Subcutaneous abdominal adipose tissue (tissue), 5 donors: Measurements from ENCODE around the gene PRUNE2.

ENCODE experiments used
- H3K27ac ChIP-seq: one replicate; pipeline ENCODE4 v1.7.0; 2013; ENCODE audit warnings: low read depth, mild to moderate bottlenecking, inconsistent platforms, low read length, moderate library complexity
- H3K27me3 ChIP-seq, 5 donors: one replicate each; pipeline ENCODE4 v1.7.0; 2013; ENCODE audit warnings: low read length in 5 of 5, inconsistent platforms in 1 of 5; ENCODE audit not compliant: control insufficient read depth in 5 of 5, insufficient read depth in 4 of 5
- H3K36me3 ChIP-seq, 5 donors: one replicate each; pipeline ENCODE4 v1.7.0; 2013; ENCODE audit warnings: low read length in 5 of 5; ENCODE audit not compliant: control insufficient read depth in 5 of 5, insufficient read depth in 5 of 5
- H3K4me1 ChIP-seq, 5 donors: one replicate each; pipeline ENCODE4 v1.7.0; 2013; ENCODE audit warnings: low read length in 5 of 5, mild to moderate bottlenecking in 3 of 5, moderate library complexity in 1 of 5; ENCODE audit not compliant: control insufficient read depth in 5 of 5, insufficient read depth in 5 of 5
- H3K4me3 ChIP-seq, 5 donors: one replicate each; pipeline ENCODE4 v1.7.0; 2013; ENCODE audit warnings: low read length in 5 of 5, low read depth in 1 of 5
- H3K9ac ChIP-seq, 5 donors: one replicate each; pipeline ENCODE4 v1.7.0; 2013; ENCODE audit warnings: low read length in 5 of 5, mild to moderate bottlenecking in 4 of 5, moderate library complexity in 3 of 5
- H3K9me3 ChIP-seq, 5 donors: one replicate each; pipeline ENCODE4 v1.7.0; 2013; ENCODE audit warnings: low read length in 5 of 5; ENCODE audit not compliant: control insufficient read depth in 5 of 5
- donor health status: healthy.
- donor health status: healthy.
- donor health status: healthy.
- donor health status: healthy.
- donor health status: healthy.

Gene PRUNE2

DNA sequence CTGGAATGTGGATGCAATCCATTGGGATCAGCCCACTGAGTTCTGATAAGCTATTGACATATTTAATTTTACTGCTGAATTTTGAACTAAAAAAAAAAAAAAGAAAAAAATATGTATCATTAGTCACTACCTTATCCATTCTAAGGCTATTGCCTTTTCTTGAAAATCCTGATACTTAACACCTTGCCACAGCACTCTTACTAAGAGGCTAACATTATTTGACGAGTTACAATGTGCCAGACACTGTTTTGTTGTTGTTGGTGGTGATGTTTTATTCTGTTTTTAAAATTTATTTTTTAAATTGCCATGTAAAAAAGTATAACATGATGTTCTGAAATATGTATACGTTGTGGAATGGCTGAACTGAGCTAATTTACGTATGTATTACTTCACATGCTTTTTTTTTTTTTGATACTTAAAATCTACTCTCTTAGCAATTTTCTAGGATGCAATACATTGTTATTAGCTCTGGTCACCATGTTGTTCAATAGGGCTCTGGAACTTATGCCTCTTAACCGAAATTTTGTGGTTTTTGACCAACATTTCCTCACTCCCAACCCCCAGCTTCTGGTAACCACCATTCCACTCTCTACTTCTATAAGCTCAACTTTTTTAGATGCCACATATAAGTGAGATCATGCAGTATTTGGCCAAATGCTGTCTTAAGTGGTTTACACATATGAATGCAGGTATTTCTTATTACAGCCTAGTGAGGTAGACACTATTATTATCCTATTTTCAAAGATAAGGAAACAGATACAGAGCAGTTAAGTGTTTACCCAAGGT lies 276.5 kb downstream of the PRUNE2 start:
- peaks cover 0 to 3% (median 0%) of the 10 kb centered on the region in 5 donors for H3K4me1 ChIP-seq
- H3K4me3 ChIP-seq, result no peak overlapping the region
- H3K9ac ChIP-seq, result no peak overlapping the region
- no peak overlapping the region for H3K27ac ChIP-seq
- H3K9me3 ChIP-seq, result no peaks in the 10 kb centered on the region
- no peaks in the 10 kb centered on the region for H3K27me3 ChIP-seq
- no peaks in the 10 kb centered on the region for H3K36me3 ChIP-seq

- Histone ChIP-seq H3K4me1 (peaks cover 0 to 9% (median 0%) of the 10 kb centered on the region in 5 donors), H3K27me3 (no peaks in the 10 kb centered on the region), H3K9ac (no peak overlapping the region), H3K27ac (no peak overlapping the region), H3K36me3 (no peaks in the 10 kb centered on the region), H3K4me3 (no peak overlapping the region), H3K9me3 (no peaks in the 10 kb centered on the region)
Observed at GRCh38 chr9:76628155-76628554, 277.8 kb downstream of the PRUNE2 start.

DNA sequence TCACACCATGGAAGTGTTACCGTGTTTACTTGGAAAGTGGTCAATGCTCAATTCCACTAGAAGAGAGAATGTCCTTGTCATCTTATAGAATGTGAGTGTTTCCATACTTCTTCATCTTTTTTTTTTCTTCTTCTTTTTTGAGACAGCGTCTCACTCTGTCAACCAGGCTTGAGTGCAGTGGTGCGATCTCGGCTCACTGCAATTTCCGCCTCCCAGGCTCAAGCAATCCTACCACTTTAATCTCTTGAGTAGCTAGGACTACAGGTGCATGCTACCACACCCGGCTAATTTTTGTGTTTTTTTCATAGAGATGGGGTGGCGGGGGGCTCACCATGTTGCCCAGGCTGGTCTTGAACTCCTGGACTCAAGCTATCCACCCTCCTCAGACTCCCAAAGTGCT lies 278.9 kb downstream of the PRUNE2 start:
- no peaks in the 10 kb centered on the region for H3K9me3 ChIP-seq
- H3K27me3 ChIP-seq, result no peaks in the 10 kb centered on the region
- no peak overlapping the region for H3K9ac ChIP-seq
- no peak overlapping the region for H3K4me3 ChIP-seq
- no peak overlapping the region for H3K27ac ChIP-seq
- H3K4me1 ChIP-seq, result peaks cover 0 to 9% (median 0%) of the 10 kb centered on the region in 5 donors
- H3K36me3 ChIP-seq, result no peaks in the 10 kb centered on the region

- Histone ChIP-seq H3K27me3 (no peaks in the 10 kb centered on the region), H3K4me3 (no peak overlapping the region), H3K27ac (no peak overlapping the region), H3K4me1 (peaks cover 0 to 10% (median 0%) of the 10 kb centered on the region in 5 donors), H3K9me3 (no peaks in the 10 kb centered on the region), H3K9ac (no peak overlapping the region), H3K36me3 (no peaks in the 10 kb centered on the region)
Observed at GRCh38 chr9:76626141-76626540, 279.8 kb downstream of the PRUNE2 start.

DNA sequence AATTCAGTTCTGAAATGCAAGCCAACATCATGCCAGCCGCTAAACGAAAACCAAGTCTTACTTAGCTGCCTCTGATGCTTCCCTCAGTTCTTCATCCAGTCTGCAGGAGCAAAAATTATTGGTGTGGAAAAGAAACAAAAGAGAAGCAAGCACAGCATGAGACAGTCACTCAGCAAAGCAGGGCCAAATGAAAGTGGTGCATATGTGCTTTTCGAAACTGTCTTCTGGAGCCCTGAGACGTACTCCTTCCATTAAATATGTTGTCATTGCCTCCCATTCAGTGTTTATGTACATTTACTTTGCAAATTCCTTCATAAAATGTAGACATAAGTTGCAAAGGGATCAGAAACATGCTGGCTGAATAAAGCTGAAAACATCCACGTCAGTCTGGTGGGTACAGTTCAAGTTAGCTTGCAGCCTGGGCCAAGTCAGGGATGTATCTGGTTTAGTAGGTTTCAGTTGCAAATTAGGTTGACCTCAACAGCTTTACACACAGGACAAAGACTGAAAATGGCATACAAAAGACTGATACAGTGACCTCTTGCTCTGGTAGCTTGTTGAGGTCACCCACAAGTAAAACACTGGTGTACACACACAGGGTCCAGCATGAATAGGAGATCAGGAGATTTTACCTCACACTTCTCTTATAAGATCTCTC lies 281.4 kb downstream of the PRUNE2 start:
- Histone ChIP-seq H3K36me3 (no peaks in the 10 kb centered on the region), H3K9ac (no peak overlapping the region), H3K4me1 (peaks cover 0 to 27% (median 14%) of the 10 kb centered on the region in 5 donors), H3K27me3 (no peaks in the 10 kb centered on the region), H3K27ac (no peak overlapping the region), H3K9me3 (no peaks in the 10 kb centered on the region), H3K4me3 (no peak overlapping the region)

DNA sequence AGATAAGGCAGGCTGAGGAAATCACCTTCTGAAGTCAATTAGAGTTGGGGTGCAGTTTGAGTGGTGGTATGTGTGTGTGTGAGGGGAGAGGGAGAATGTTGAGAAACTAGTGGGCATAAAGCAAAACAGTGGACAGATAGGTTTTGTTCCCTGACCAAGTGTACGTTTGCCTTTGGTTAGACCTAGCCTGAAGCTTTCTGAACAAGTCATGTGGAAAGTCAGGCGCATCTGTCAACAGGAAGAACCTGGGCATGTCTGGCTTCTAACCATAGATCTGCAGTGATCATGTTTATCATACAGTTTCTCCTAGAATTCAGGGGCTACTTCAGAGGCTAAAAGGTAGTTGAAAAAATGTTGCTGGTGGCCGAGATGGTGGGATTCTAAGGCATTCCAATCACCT lies 284.9 kb downstream of the PRUNE2 start:
- H3K9ac ChIP-seq, result no peak overlapping the region
- H3K4me1 ChIP-seq, result peaks cover 0 to 45% (median 24%) of the 10 kb centered on the region in 5 donors
- H3K27ac ChIP-seq, result no peak overlapping the region
- H3K36me3 ChIP-seq, result no peaks in the 10 kb centered on the region
- H3K27me3 ChIP-seq, result no peaks in the 10 kb centered on the region
- H3K9me3 ChIP-seq, result no peaks in the 10 kb centered on the region
- no peak overlapping the region for H3K4me3 ChIP-seq

DNA sequence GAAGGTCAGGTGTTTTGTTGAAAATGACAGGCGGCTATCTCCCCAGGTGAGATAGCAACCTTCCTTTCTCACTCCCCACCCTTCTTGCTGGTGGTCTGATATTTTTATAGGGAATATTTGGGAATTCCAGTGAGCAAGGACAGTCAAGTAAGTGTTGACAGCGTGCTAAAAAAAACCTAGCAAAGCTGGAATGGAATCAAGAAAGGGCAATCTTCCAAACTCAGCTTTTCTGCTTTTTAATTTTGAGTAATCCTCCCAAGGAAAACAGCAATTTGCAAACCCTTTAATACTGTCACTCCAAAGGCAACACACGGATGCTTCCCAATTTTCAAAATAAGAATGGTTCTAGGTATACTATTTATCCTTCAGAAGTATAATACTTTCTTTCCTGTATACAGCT lies 285.3 kb downstream of the PRUNE2 start:
- H3K27ac ChIP-seq, result no peak overlapping the region

GRCh38 chr9:76619640-76620039 lies 286.3 kb downstream of the PRUNE2 start:
- Histone ChIP-seq H3K9me3 (no peaks in the 10 kb centered on the region), H3K4me1 (peaks cover 0 to 42% (median 24%) of the 10 kb centered on the region in 5 donors), H3K27me3 (no peaks in the 10 kb centered on the region), H3K9ac (peak overlapping the region in 1 of 5 donors; percentile 39), H3K4me3 (no peak overlapping the region), H3K27ac (peak overlapping the region; percentile 12), H3K36me3 (no peaks in the 10 kb centered on the region)

More for the DNA sequence above, 285.3 kb downstream of the PRUNE2 start:
- Histone ChIP-seq H3K4me1 (peaks cover 0 to 42% (median 24%) of the 10 kb centered on the region in 5 donors), H3K36me3 (no peaks in the 10 kb centered on the region), H3K9me3 (no peaks in the 10 kb centered on the region), H3K27me3 (no peaks in the 10 kb centered on the region), H3K4me3 (no peak overlapping the region), H3K9ac (no peak overlapping the region)

DNA sequence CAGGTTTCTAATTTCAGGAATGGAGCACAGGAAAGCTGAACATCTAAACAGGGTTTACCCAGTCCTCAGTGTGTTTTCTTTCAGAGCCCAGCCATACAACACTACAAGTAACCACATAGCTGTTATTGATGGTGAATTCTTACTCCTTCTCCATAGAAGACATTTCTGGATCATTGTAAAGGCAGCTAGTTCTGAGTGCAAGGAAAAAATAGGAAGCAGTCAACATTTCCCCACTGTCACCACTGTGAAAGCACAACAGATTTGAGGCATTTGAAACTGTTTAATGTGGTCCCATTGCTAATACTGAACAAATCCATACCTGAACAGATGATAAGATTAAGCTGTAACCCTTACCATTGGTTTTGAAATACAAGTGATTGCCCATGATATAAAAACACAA lies 286.7 kb downstream of the PRUNE2 start:
- Histone ChIP-seq H3K36me3 (no peaks in the 10 kb centered on the region), H3K4me1 (peaks cover 0 to 41% (median 24%) of the 10 kb centered on the region in 5 donors), H3K9ac (peak overlapping the region in 1 of 5 donors; percentile 39), H3K4me3 (no peak overlapping the region), H3K9me3 (no peaks in the 10 kb centered on the region), H3K27me3 (no peaks in the 10 kb centered on the region), H3K27ac (peak overlapping the region; percentile 12)

DNA sequence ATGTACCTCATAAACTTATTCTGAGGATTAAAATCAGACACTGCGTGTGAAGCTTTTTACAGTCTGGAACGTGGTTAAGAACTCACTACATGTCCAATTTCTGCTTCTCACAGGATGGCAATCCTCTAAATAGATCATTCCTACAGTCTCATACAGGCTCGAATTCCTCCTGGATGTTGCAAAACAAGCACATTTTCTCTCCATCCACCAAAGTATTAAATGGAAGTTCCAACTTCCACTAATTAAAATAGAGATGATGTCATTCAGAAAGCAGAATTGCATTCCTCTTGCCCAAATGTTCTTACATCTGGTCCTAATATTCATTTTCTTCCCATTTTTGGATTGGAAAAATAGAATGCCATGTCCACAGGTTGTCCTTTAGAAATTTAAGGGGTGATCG lies 287.2 kb downstream of the PRUNE2 start:
- Histone ChIP-seq H3K27ac (no peak overlapping the region), H3K9ac (no peak overlapping the region), H3K27me3 (no peaks in the 10 kb centered on the region), H3K4me1 (peaks cover 0 to 37% (median 24%) of the 10 kb centered on the region in 5 donors), H3K9me3 (no peaks in the 10 kb centered on the region), H3K4me3 (no peak overlapping the region), H3K36me3 (no peaks in the 10 kb centered on the region)
